Measurements from ENCODE around the gene MROH7.

DNA sequence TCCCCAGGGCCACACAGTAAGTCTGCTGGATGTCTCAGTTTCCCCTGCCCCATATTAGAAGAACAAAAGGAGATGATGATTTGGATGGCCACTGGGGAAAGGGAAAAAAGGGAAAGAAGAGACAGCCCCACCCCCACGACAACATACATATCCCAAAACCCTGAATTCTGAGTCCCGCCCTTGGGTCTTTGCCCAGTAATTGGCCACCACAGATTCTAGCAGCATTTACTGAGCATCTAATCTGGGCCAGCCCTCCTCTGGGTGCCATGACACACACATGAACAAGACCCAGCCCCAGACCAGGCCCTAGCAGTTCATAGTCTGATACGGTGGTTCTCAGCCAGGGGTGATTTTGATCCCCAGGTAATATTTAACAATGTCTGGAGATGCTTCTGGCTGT is 68.8 kb downstream of the MROH7 start:
- TF ChIP-seq, protein P1, sequence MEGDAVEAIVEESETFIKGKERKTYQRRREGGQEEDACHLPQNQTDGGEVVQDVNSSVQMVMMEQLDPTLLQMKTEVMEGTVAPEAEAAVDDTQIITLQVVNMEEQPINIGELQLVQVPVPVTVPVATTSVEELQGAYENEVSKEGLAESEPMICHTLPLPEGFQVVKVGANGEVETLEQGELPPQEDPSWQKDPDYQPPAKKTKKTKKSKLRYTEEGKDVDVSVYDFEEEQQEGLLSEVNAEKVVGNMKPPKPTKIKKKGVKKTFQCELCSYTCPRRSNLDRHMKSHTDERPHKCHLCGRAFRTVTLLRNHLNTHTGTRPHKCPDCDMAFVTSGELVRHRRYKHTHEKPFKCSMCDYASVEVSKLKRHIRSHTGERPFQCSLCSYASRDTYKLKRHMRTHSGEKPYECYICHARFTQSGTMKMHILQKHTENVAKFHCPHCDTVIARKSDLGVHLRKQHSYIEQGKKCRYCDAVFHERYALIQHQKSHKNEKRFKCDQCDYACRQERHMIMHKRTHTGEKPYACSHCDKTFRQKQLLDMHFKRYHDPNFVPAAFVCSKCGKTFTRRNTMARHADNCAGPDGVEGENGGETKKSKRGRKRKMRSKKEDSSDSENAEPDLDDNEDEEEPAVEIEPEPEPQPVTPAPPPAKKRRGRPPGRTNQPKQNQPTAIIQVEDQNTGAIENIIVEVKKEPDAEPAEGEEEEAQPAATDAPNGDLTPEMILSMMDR (IDR thresholded peaks at IDR 0.05) = no peak
- no peak for TF ChIP-seq EZH2 (IDR thresholded peaks at IDR 0.05)

All from neural progenitor cell (in vitro differentiated cells).